CD8-positive, alpha-beta memory T cell (primary cell): ENCODE results near the gene BACH1. TPM values are rescaled to one million over a fixed set of nuclear protein-coding genes. Genes with fewer than 3 reads are reported as not detected.
"Not testable (repeated sequence)": the region's sequence is repeated elsewhere in the genome, so short reads cannot be mapped to it uniquely, and the experiment has no call there.

Source experiments
- CTCF ChIA-PET: fragments of 350-600 bp; sonication (Branson Sonifier 250); formaldehyde crosslinking; loops from one replicate; lab custom pipeline; 2021; ENCODE audit warnings: antibody characterized with exemption; lab: Charles Lee
- POLR2A ChIA-PET: fragments of 350-600 bp; sonication (Branson Sonifier 250); formaldehyde crosslinking; loops from one replicate; lab custom pipeline; 2021; ENCODE audit warnings: antibody characterized with exemption; lab: Charles Lee
- DNase-seq, 5 donors: peaks; one replicate each; pipeline versions ENCODE4 v3.0.0 to v3.0.0-alpha.2; 2020 to 2022; ENCODE audit warnings: mixed read lengths in 1 of 5
- H3K27ac ChIP-seq: one replicate; pipeline ENCODE4 v1.7.0; 2013; ENCODE audit warnings: low read depth, mild to moderate bottlenecking, low read length, moderate library complexity
- H3K27me3 ChIP-seq: 2 replicates; pipeline ENCODE4 v1.7.0; 2013; ENCODE audit warnings: low read length, mild to moderate bottlenecking; ENCODE audit not compliant: insufficient read depth, poor library complexity, severe bottlenecking
- H3K36me3 ChIP-seq: 2 replicates; pipeline ENCODE4 v1.7.0; 2013; ENCODE audit warnings: mild to moderate bottlenecking, low read length, moderate library complexity; ENCODE audit not compliant: insufficient read depth
- H3K4me1 ChIP-seq: 2 replicates; pipeline ENCODE4 v1.7.0; 2013; ENCODE audit warnings: mild to moderate bottlenecking, low read length, moderate library complexity; ENCODE audit not compliant: insufficient read depth
- H3K4me3 ChIP-seq: 2 replicates; pipeline ENCODE4 v1.7.0; 2013; ENCODE audit warnings: mild to moderate bottlenecking, low read length
- H3K9me3 ChIP-seq: 2 replicates; pipeline ENCODE4 v1.7.0; 2013; ENCODE audit warnings: mild to moderate bottlenecking, low read length
- H3K27ac Mint-ChIP-seq, 8 donors: one replicate each; pipeline ENCODE4 v1.8.0; 2020 to 2021; ENCODE audit warnings: mixed read lengths in 8 of 8, mild to moderate bottlenecking in 6 of 8, inconsistent platforms in 3 of 8, moderate library complexity in 3 of 8
- H3K27me3 Mint-ChIP-seq, 2 donors: one replicate each; pipeline ENCODE4 v1.8.0; 2020 to 2021; ENCODE audit warnings: mixed read lengths in 2 of 2, mild to moderate bottlenecking in 1 of 2, moderate library complexity in 1 of 2
- H3K36me3 Mint-ChIP-seq, 3 donors: one replicate each; pipeline ENCODE4 v1.8.0; 2020 to 2021; ENCODE audit warnings: mixed read lengths in 3 of 3, inconsistent platforms in 1 of 3, mild to moderate bottlenecking in 1 of 3
- H3K4me1 Mint-ChIP-seq, 3 donors: one replicate each; pipeline ENCODE4 v1.8.0; 2020 to 2021; ENCODE audit warnings: mixed read lengths in 3 of 3, inconsistent platforms in 1 of 3, mild to moderate bottlenecking in 1 of 3
- H3K4me3 Mint-ChIP-seq, 7 donors: one replicate each; pipeline ENCODE4 v1.8.0; 2020 to 2021; ENCODE audit warnings: mixed read lengths in 7 of 7, mild to moderate bottlenecking in 6 of 7, moderate library complexity in 4 of 7, inconsistent platforms in 2 of 7
- H3K9me3 Mint-ChIP-seq, 5 donors: one replicate each; pipeline ENCODE4 v1.8.0; 2020 to 2022; ENCODE audit warnings: mixed read lengths in 5 of 5, mild to moderate bottlenecking in 3 of 5, moderate library complexity in 2 of 5, inconsistent platforms in 1 of 5
- polyA plus RNA-seq: library from polyadenylated mRNA; unstranded; fragments of 300-500 nt; fragmentation: Illumina TruSeq; gene quantifications from one replicate; pipeline ENCODE4 v1.2.3, GENCODE V29; 2021
- total RNA-seq, 2 experiments: library from RNA; stranded (reverse); gene quantifications; one replicate each; pipeline ENCODE4 v1.2.3, GENCODE V29; 2021

The BACH1 gene
- total and polyA plus RNA-seq, 3 experiments from 2014 or later = 13.0 to 25.6 (median 20.8) TPM

- no peaks in the 10 kb centered on the region for H3K36me3 ChIP-seq
Observed at GRCh38 chr21:29277442-29277841, 21.3 kb upstream of the BACH1 start.

GRCh38 chr21:29279558-29279957 is 19.2 kb upstream of the BACH1 start:
- H3K9me3 ChIP-seq = no peaks in the 10 kb centered on the region
- Mint-ChIP-seq H3K36me3 (peaks cover 0 to 5% (median 2%) of the 10 kb centered on the region in 3 donors), H3K9me3 (peaks cover 0 to 2% (median 0%) of the 10 kb centered on the region in 5 donors), H3K27me3 (peaks cover 19 to 32% of the 10 kb centered on the region in 2 donors), H3K4me1 (no peaks in the 10 kb centered on the region), H3K4me3 (no peak overlapping the region), H3K27ac (no peak overlapping the region)
- CTCF ChIA-PET = no interaction called here
- no peak overlapping the region for H3K4me3 ChIP-seq
- H3K36me3 ChIP-seq = no peaks in the 10 kb centered on the region
- H3K27ac ChIP-seq = no peak overlapping the region
- no peak for DNase-seq
- H3K27me3 ChIP-seq = no peaks in the 10 kb centered on the region
- POLR2A ChIA-PET = no interaction called here
- no peaks in the 10 kb centered on the region for H3K4me1 ChIP-seq

More at GRCh38 chr21:29277442-29277841, 21.3 kb upstream of the BACH1 start:
- Mint-ChIP-seq H3K36me3 (peaks cover 0 to 5% (median 2%) of the 10 kb centered on the region in 3 donors), H3K4me3 (no peak overlapping the region), H3K27ac (no peak overlapping the region), H3K9me3 (peaks cover 0 to 2% (median 0%) of the 10 kb centered on the region in 5 donors), H3K4me1 (no peaks in the 10 kb centered on the region), H3K27me3 (peaks cover 19 to 34% of the 10 kb centered on the region in 2 donors)
- Histone ChIP-seq H3K4me3 (no peak overlapping the region), H3K4me1 (no peaks in the 10 kb centered on the region), H3K27ac (no peak overlapping the region), H3K27me3 (no peaks in the 10 kb centered on the region), H3K9me3 (no peaks in the 10 kb centered on the region)
- ChIA-PET CTCF (no interaction called here), POLR2A (no interaction called here)
- no peak for DNase-seq

DNA sequence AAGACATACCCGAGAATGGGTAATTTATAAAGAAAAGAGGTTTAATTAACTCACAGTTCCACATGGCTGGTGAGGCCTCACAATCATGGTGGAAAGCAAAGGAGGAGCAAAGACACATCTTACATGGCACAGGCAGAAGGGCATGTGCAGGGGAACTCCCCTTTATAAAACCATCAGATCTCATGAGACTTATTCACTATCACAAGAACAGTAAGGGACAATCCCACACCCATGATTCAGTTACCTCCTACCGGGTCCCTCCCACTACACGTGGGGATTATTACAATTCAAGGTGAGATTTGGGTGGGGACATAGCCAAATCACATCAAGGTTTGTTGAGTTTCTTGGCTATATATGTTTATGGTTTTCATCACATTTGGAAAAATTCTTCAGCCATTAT is 16.9 kb upstream of the BACH1 start:
- H3K4me1 Mint-ChIP-seq, H3K36me3 ChIP-seq, H3K4me1 ChIP-seq, DNase-seq, H3K9me3 ChIP-seq, H3K9me3 Mint-ChIP-seq, H3K4me3 Mint-ChIP-seq, H3K27ac Mint-ChIP-seq, H3K4me3 ChIP-seq, POLR2A ChIA-PET, CTCF ChIA-PET, H3K27ac ChIP-seq, H3K36me3 Mint-ChIP-seq, H3K27me3 ChIP-seq: not testable (repeated sequence)
- peaks cover 9 to 25% of the 10 kb centered on the region in 2 donors for H3K27me3 Mint-ChIP-seq

DNA sequence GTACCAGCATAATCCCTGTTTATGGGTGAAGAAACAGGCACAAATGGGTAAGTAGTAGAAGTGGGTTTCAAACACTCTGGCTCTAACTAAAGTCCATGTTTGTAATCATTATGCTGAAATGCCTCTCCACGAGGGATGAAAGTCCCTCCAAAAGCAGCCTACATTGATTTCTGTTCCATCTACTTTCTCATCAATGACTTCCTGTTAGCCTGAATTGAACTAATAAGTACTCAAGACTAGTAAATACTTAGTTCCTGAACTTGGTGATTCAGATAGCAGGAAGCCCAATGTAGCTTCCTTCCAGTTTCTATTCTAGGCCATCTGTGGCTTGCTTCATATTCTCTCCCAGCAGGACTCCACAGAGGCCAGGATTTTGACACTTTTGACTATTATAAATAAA is 11.3 kb upstream of the BACH1 start:
- Histone ChIP-seq H3K36me3 (no peaks in the 10 kb centered on the region), H3K27me3 (no peaks in the 10 kb centered on the region), H3K4me3 (no peak overlapping the region), H3K27ac (no peak overlapping the region), H3K4me1 (no peaks in the 10 kb centered on the region), H3K9me3 (no peaks in the 10 kb centered on the region)
- Mint-ChIP-seq H3K36me3 (no peaks in the 10 kb centered on the region), H3K27me3 (peaks cover 0 to 6% of the 10 kb centered on the region in 2 donors), H3K4me1 (no peaks in the 10 kb centered on the region), H3K4me3 (no peak overlapping the region), H3K9me3 (no peaks in the 10 kb centered on the region), H3K27ac (no peak overlapping the region)
- POLR2A ChIA-PET = no interaction called here
- CTCF ChIA-PET = interaction anchor here (1.5 kb wide), 1 partner anchor 12 kb away, joined by 4 read pairs; the partner anchor contains the start of gene BACH1
- DNase-seq = no peak

- no peaks in the 10 kb centered on the region for H3K4me1 ChIP-seq
- no peaks in the 10 kb centered on the region for H3K27me3 ChIP-seq
- peaks cover 0 to 6% of the 10 kb centered on the region in 2 donors for H3K27me3 Mint-ChIP-seq
- H3K4me1 Mint-ChIP-seq = no peaks in the 10 kb centered on the region
- H3K27ac ChIP-seq = no peak overlapping the region
- no peak overlapping the region for H3K4me3 Mint-ChIP-seq
- H3K4me3 ChIP-seq = no peak overlapping the region
- ChIA-PET CTCF (interaction anchor here (1.5 kb wide), 1 partner anchor 11 kb away, joined by 4 read pairs; the partner anchor contains the start of gene BACH1), POLR2A (no interaction called here)
- no peak for DNase-seq
- no peaks in the 10 kb centered on the region for H3K36me3 Mint-ChIP-seq
- H3K9me3 Mint-ChIP-seq = no peaks in the 10 kb centered on the region
- no peaks in the 10 kb centered on the region for H3K36me3 ChIP-seq
- no peaks in the 10 kb centered on the region for H3K9me3 ChIP-seq
- peak overlapping the region in 1 of 8 donors; percentile 3 for H3K27ac Mint-ChIP-seq
Observed at GRCh38 chr21:29288239-29288638, 10.5 kb upstream of the BACH1 start.

- DNase-seq = no peak
- Histone ChIP-seq H3K27ac (no peak overlapping the region), H3K36me3 (no peaks in the 10 kb centered on the region), H3K4me1 (peaks cover 4% of the 10 kb centered on the region), H3K4me3 (no peak overlapping the region), H3K27me3 (no peaks in the 10 kb centered on the region), H3K9me3 (no peaks in the 10 kb centered on the region)
- Mint-ChIP-seq H3K27ac (no peak overlapping the region), H3K27me3 (peaks cover 0 to 6% of the 10 kb centered on the region in 2 donors), H3K4me1 (peaks cover under 1 to 7% (median 1%) of the 10 kb centered on the region in 3 donors), H3K9me3 (no peaks in the 10 kb centered on the region), H3K4me3 (no peak overlapping the region), H3K36me3 (no peaks in the 10 kb centered on the region)
- ChIA-PET CTCF (no interaction called here), POLR2A (interaction anchor here (0.6 kb wide), 1 partner anchor 63 kb away, joined by 3 read pairs; no protein-coding TSS in a partner anchor)
Observed at GRCh38 chr21:29289317-29289716, 9.4 kb upstream of the BACH1 start.

GRCh38 chr21:29290240-29290639 is 8.5 kb upstream of the BACH1 start:
- Mint-ChIP-seq H3K36me3 (no peaks in the 10 kb centered on the region), H3K9me3 (no peaks in the 10 kb centered on the region), H3K4me1 (peaks cover 4 to 16% (median 8%) of the 10 kb centered on the region in 3 donors), H3K4me3 (no peak overlapping the region), H3K27me3 (peaks cover 0 to 6% of the 10 kb centered on the region in 2 donors), H3K27ac (no peak overlapping the region)
- ChIA-PET POLR2A (no interaction called here), CTCF (interaction anchor here (0.9 kb wide), 1 partner anchor 86 kb away, joined by 3 read pairs; no protein-coding TSS in a partner anchor)
- Histone ChIP-seq H3K27me3 (no peaks in the 10 kb centered on the region), H3K4me1 (peaks cover 13% of the 10 kb centered on the region), H3K27ac (no peak overlapping the region), H3K36me3 (no peaks in the 10 kb centered on the region), H3K9me3 (no peaks in the 10 kb centered on the region), H3K4me3 (no peak overlapping the region)
- DNase-seq = no peak

DNA sequence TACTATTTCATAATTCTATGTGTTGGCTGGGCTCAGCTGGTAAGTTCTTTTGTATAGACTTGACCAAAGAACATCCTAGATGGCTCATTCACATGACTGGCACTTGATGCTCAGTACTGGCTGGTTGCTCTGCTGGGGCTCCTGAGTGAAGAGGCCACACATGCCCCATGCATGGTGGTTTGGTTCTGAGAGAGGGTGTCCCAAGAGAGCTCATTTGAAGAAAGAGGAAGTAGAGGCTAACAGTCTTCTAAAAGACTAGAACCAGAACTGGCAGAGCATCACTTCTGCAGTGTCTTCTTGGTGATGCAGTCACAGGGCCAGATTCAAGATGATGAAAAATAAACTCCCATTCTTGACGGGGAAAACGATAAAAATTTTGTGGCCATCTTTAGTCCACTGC is 5.2 kb upstream of the BACH1 start:
- H3K4me3 ChIP-seq = no peak overlapping the region
- H3K4me3 Mint-ChIP-seq = peak overlapping the region in 1 of 7 donors; percentile 83
- no peaks in the 10 kb centered on the region for H3K36me3 ChIP-seq
- H3K9me3 Mint-ChIP-seq = no peaks in the 10 kb centered on the region
- no peak overlapping the region for H3K27ac ChIP-seq
- no peaks in the 10 kb centered on the region for H3K9me3 ChIP-seq
- H3K27ac Mint-ChIP-seq = peak overlapping the region in 1 of 8 donors; percentile 64
- H3K36me3 Mint-ChIP-seq = no peaks in the 10 kb centered on the region
- no peaks in the 10 kb centered on the region for H3K27me3 ChIP-seq
- POLR2A ChIA-PET = no interaction called here
- no peaks in the 10 kb centered on the region for H3K27me3 Mint-ChIP-seq
- no peak for DNase-seq
- peaks cover 14 to 37% (median 30%) of the 10 kb centered on the region in 3 donors for H3K4me1 Mint-ChIP-seq
- CTCF ChIA-PET = no interaction called here
- peaks cover 26% of the 10 kb centered on the region for H3K4me1 ChIP-seq
